Liver (tissue), 3 donors: ENCODE data around the gene TMEM107.

Source experiments
- GABPA ChIP-seq, 2 donors: IDR thresholded peaks in 1 of 2; conservative IDR thresholded peaks in 1 of 2; 2 replicates each; pipeline ENCODE4 v1.6.1; 2016; ENCODE audit warnings: antibody characterized with exemption in 2 of 2, mild to moderate bottlenecking in 1 of 2, moderate library complexity in 1 of 2
- HNF4G ChIP-seq: IDR thresholded peaks from 2 replicates; pipeline ENCODE4 v1.6.1; 2016; ENCODE audit warnings: antibody characterized with exemption
- JUND ChIP-seq, 2 donors: IDR thresholded peaks; 2 replicates each; pipeline ENCODE4 v1.6.1; 2016; ENCODE audit warnings: antibody characterized with exemption in 2 of 2
- RAD21 ChIP-seq, 2 donors: IDR thresholded peaks; 2 replicates each; pipeline ENCODE4 v1.6.1; 2016; ENCODE audit warnings: antibody characterized with exemption in 2 of 2, mild to moderate bottlenecking in 2 of 2
- SP1 ChIP-seq: IDR thresholded peaks from 2 replicates; pipeline ENCODE4 v1.6.1; 2018; ENCODE audit warnings: antibody characterized with exemption, mild to moderate bottlenecking
- YY1 ChIP-seq: IDR thresholded peaks from 2 replicates; pipeline ENCODE4 v1.6.1; 2016; ENCODE audit warnings: antibody characterized with exemption, mild to moderate bottlenecking
- TF ChIP-seq, protein P1 (sequence below): fragments of 150-350 bp; IDR thresholded peaks from 2 replicates; pipeline ENCODE4 v1.5.1; 2017; ENCODE audit warnings: improper control_type of control experiment, low read depth, low read length; ENCODE audit not compliant: missing input control
- TF ChIP-seq, protein P2 (sequence below): IDR thresholded peaks from 2 replicates; pipeline ENCODE4 v1.6.1; 2016; ENCODE audit warnings: antibody characterized with exemption
- TF ChIP-seq, protein P3 (sequence below): IDR thresholded peaks from 2 replicates; pipeline ENCODE4 v1.6.1; 2016; ENCODE audit warnings: antibody characterized with exemption
- TF ChIP-seq, protein P4 (sequence below): IDR thresholded peaks from 2 replicates; pipeline ENCODE4 v1.6.1; 2016; ENCODE audit warnings: antibody characterized with exemption
- TF ChIP-seq, protein P5 (sequence below): IDR thresholded peaks from 2 replicates; pipeline ENCODE4 v1.6.1; 2016; ENCODE audit warnings: antibody characterized with exemption, mild to moderate bottlenecking
- donor health status: healthy.
- donor health status: healthy.

DNA sequence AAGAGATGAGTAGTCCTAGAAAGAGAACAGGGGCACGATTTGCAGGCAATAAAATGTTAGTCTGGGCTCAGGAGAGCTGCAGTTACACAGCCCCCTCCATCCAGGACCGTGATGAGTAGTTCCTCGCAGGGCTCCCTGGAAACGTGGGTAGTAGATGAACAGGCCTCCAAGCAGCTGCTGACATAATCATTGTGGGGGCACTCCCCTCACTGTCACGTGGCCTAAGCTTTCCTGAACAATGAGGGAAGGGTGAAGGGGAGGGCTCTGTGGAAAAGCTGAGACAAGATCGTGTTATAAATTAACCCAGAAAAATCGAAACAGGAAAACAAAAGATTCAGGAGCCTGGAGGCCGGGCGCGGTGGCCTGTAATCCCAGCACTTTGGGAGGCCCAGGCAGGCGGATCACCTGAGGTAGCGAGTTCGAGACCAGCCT lies 22.6 kb downstream of the TMEM107 start:
- TF ChIP-seq, protein P1, sequence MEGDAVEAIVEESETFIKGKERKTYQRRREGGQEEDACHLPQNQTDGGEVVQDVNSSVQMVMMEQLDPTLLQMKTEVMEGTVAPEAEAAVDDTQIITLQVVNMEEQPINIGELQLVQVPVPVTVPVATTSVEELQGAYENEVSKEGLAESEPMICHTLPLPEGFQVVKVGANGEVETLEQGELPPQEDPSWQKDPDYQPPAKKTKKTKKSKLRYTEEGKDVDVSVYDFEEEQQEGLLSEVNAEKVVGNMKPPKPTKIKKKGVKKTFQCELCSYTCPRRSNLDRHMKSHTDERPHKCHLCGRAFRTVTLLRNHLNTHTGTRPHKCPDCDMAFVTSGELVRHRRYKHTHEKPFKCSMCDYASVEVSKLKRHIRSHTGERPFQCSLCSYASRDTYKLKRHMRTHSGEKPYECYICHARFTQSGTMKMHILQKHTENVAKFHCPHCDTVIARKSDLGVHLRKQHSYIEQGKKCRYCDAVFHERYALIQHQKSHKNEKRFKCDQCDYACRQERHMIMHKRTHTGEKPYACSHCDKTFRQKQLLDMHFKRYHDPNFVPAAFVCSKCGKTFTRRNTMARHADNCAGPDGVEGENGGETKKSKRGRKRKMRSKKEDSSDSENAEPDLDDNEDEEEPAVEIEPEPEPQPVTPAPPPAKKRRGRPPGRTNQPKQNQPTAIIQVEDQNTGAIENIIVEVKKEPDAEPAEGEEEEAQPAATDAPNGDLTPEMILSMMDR = no peak
- peak in 1 of 2 donors; percentile 3 for TF ChIP-seq RAD21 (IDR thresholded peaks at IDR 0.05)
- TF ChIP-seq HNF4G = no peak
- no peak for TF ChIP-seq GABPA (IDR thresholded peaks at IDR 0.05 in 1 of 2, conservative IDR thresholded peaks at IDR 0.05 in 1 of 2)
- TF ChIP-seq, protein P2, sequence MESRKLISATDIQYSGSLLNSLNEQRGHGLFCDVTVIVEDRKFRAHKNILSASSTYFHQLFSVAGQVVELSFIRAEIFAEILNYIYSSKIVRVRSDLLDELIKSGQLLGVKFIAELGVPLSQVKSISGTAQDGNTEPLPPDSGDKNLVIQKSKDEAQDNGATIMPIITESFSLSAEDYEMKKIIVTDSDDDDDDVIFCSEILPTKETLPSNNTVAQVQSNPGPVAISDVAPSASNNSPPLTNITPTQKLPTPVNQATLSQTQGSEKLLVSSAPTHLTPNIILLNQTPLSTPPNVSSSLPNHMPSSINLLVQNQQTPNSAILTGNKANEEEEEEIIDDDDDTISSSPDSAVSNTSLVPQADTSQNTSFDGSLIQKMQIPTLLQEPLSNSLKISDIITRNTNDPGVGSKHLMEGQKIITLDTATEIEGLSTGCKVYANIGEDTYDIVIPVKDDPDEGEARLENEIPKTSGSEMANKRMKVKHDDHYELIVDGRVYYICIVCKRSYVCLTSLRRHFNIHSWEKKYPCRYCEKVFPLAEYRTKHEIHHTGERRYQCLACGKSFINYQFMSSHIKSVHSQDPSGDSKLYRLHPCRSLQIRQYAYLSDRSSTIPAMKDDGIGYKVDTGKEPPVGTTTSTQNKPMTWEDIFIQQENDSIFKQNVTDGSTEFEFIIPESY = peak; percentile 25
- TF ChIP-seq, protein P3, sequence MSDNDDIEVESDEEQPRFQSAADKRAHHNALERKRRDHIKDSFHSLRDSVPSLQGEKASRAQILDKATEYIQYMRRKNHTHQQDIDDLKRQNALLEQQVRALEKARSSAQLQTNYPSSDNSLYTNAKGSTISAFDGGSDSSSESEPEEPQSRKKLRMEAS = peak; percentile 58
- TF ChIP-seq SP1 = peak; percentile 7
- TF ChIP-seq, protein P4, sequence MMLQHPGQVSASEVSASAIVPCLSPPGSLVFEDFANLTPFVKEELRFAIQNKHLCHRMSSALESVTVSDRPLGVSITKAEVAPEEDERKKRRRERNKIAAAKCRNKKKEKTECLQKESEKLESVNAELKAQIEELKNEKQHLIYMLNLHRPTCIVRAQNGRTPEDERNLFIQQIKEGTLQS = peak; percentile 16
- TF ChIP-seq, protein P5, sequence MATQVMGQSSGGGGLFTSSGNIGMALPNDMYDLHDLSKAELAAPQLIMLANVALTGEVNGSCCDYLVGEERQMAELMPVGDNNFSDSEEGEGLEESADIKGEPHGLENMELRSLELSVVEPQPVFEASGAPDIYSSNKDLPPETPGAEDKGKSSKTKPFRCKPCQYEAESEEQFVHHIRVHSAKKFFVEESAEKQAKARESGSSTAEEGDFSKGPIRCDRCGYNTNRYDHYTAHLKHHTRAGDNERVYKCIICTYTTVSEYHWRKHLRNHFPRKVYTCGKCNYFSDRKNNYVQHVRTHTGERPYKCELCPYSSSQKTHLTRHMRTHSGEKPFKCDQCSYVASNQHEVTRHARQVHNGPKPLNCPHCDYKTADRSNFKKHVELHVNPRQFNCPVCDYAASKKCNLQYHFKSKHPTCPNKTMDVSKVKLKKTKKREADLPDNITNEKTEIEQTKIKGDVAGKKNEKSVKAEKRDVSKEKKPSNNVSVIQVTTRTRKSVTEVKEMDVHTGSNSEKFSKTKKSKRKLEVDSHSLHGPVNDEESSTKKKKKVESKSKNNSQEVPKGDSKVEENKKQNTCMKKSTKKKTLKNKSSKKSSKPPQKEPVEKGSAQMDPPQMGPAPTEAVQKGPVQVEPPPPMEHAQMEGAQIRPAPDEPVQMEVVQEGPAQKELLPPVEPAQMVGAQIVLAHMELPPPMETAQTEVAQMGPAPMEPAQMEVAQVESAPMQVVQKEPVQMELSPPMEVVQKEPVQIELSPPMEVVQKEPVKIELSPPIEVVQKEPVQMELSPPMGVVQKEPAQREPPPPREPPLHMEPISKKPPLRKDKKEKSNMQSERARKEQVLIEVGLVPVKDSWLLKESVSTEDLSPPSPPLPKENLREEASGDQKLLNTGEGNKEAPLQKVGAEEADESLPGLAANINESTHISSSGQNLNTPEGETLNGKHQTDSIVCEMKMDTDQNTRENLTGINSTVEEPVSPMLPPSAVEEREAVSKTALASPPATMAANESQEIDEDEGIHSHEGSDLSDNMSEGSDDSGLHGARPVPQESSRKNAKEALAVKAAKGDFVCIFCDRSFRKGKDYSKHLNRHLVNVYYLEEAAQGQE = peak; percentile 45
- TF ChIP-seq YY1 = no peak
- TF ChIP-seq JUND (IDR thresholded peaks at IDR 0.05) = peak; percentile 62 to 85
